Measurements from ENCODE around the gene MYO5C.
A peak's percentile ranks its signal among the peaks of the same experiment; 100 is the strongest.

Gene MYO5C

GRCh38 chr15:52308446-52309153, 13.0 kb upstream of the MYO5C start:
- no peak for TF ChIP-seq CTCF (IDR thresholded peaks at IDR 0.05; ENCODE audit: low read depth, low read length, missing control alignments)
- H3K4me3 ChIP-seq (replicated peaks; ENCODE audit: low read depth, low read length) = no peak overlapping the region
- DNase-seq (ENCODE audit: extremely low read depth, low read depth) = no peak

GRCh38 chr15:52307847-52308246, 12.2 kb upstream of the MYO5C start:
- no peak for DNase-seq (ENCODE audit: extremely low read depth, low read depth)
- no peak for TF ChIP-seq CTCF (IDR thresholded peaks at IDR 0.05; ENCODE audit: low read depth, low read length, missing control alignments)
- no peak overlapping the region for H3K4me3 ChIP-seq (replicated peaks; ENCODE audit: low read depth, low read length)

- no peak for DNase-seq (ENCODE audit: extremely low read depth, low read depth)
- H3K4me3 ChIP-seq (replicated peaks; ENCODE audit: low read depth, low read length) = no peak overlapping the region
- no peak for TF ChIP-seq CTCF (IDR thresholded peaks at IDR 0.05; ENCODE audit: low read depth, low read length, missing control alignments)
Measured at GRCh38 chr15:52306270-52306669, 10.7 kb upstream of the MYO5C start.

- H3K4me3 ChIP-seq (replicated peaks; ENCODE audit: low read depth, low read length) = no peak overlapping the region
- DNase-seq (ENCODE audit: extremely low read depth, low read depth) = no peak
- no peak for TF ChIP-seq CTCF (IDR thresholded peaks at IDR 0.05; ENCODE audit: low read depth, low read length, missing control alignments)
Measured at GRCh38 chr15:52303093-52303772, 7.6 kb upstream of the MYO5C start.

- no peak for TF ChIP-seq CTCF (IDR thresholded peaks at IDR 0.05; ENCODE audit: low read depth, low read length, missing control alignments)
- H3K4me3 ChIP-seq (replicated peaks; ENCODE audit: low read depth, low read length) = no peak overlapping the region
- DNase-seq (ENCODE audit: extremely low read depth, low read depth) = no peak
Measured at GRCh38 chr15:52301265-52301847, 5.8 kb upstream of the MYO5C start.

- peak overlapping the region; percentile 42 for H3K4me3 ChIP-seq (replicated peaks; ENCODE audit: low read depth, low read length)
- no peak for TF ChIP-seq CTCF (IDR thresholded peaks at IDR 0.05; ENCODE audit: low read depth, low read length, missing control alignments)
- DNase-seq (ENCODE audit: extremely low read depth, low read depth) = no peak
Measured at GRCh38 chr15:52294881-52295420, 653 bp downstream of the MYO5C start.

Measured in HFF-Myc (cell line).